ENCODE data around the gene RBBP6.
"Not testable (repeated sequence)": the region's sequence is repeated elsewhere in the genome, so short reads cannot be mapped to it uniquely, and the experiment has no call there.

Gene RBBP6, protein sequence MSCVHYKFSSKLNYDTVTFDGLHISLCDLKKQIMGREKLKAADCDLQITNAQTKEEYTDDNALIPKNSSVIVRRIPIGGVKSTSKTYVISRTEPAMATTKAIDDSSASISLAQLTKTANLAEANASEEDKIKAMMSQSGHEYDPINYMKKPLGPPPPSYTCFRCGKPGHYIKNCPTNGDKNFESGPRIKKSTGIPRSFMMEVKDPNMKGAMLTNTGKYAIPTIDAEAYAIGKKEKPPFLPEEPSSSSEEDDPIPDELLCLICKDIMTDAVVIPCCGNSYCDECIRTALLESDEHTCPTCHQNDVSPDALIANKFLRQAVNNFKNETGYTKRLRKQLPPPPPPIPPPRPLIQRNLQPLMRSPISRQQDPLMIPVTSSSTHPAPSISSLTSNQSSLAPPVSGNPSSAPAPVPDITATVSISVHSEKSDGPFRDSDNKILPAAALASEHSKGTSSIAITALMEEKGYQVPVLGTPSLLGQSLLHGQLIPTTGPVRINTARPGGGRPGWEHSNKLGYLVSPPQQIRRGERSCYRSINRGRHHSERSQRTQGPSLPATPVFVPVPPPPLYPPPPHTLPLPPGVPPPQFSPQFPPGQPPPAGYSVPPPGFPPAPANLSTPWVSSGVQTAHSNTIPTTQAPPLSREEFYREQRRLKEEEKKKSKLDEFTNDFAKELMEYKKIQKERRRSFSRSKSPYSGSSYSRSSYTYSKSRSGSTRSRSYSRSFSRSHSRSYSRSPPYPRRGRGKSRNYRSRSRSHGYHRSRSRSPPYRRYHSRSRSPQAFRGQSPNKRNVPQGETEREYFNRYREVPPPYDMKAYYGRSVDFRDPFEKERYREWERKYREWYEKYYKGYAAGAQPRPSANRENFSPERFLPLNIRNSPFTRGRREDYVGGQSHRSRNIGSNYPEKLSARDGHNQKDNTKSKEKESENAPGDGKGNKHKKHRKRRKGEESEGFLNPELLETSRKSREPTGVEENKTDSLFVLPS (N-terminal part only)

DNA sequence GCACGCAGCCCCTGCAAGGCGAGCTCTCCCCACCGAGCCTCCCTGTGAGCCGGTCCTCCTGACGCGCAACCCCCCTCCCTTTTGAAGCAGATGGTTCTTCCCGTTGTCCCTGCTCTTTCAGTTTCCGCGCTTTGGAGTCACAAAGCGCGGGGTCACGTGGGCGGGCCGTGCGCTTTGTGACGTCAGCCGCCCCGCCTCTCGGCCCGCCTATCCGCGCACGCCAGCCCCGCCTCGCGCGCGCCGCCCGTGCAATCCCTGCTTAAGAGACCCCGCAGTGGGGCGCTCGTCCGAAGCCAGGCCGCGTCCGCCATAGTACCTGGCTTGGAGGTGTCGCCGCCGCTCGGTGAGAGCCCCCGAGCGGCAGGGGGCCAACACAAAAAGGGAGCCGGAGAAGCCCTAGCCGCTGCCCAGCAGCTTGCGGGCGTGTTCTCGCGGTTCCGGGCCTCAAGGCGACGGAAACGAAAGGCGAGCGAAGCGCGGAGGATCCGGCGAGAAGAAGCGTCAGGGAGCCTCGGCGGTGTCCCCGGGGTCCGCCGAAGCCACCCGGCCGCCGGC lies at the start of gene RBBP6:
Gene RBBP6 (plus strand): TSS at position 272 of the 555 bp plus-strand sequence. CDS start 1,061 bp downstream, outside the sequence.
- peak; percentile 96 for DNase-seq (ENCODE audit: low spot score)

DNA sequence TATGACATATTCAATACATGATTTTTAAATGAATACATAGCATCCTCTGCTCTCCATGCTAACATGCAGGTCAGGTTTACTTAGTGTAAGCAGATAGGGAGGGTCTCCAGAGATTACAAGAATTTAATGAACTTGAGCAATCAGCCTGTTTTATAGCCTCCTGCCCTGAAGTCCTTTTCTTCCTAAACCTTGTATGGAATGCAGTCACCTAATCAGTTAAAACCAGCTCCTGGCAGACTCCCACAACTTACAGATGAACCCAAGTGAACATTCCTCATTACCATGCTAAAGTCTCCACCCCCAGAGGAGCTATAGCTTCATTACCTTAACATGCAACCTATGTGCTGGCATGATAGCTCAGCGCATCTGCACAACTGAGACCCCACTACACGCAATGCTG lies 48.5 kb upstream of the RBBP6 start:
- no peak for DNase-seq (ENCODE audit: low spot score)

DNA sequence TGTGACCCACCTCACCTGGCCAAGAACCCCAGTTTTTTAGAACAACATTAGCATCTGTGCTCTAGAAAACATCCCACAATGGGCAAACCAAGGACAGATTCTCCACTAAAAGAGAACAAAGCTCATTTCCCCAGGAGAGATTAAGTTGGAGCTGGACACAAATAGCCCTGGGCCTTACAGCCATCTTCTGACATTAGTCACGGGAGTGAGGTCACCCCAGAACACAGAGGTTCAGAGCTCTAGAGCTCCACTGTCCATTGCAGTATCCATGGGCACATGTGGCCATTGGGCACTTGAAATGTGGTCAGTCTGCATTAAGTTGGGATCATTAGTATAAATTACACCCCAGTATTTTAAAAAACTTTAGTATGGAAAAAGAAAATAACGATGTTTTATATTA lies 47.6 kb upstream of the RBBP6 start:
- DNase-seq (ENCODE audit: low spot score): no peak

DNA sequence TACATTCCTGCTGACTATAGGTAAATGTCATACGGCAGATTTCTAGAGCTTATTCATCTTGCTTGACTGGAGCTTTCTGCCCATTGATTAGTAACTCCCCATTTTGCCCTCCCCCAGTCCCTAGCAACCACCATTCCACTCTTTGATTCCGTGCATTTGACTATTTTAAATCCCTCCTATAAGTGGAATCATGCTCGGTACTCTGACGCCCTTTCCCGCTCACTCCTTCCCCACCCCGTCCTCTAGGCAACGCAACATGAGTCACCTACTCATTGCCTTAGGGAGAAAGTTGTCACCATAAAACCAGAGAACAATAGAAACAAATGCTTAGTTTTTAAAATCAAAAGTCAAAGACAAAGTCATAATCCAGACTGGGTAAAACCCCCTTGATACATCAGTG lies 45.5 kb upstream of the RBBP6 start:
- no peak for DNase-seq (ENCODE audit: low spot score)

DNA sequence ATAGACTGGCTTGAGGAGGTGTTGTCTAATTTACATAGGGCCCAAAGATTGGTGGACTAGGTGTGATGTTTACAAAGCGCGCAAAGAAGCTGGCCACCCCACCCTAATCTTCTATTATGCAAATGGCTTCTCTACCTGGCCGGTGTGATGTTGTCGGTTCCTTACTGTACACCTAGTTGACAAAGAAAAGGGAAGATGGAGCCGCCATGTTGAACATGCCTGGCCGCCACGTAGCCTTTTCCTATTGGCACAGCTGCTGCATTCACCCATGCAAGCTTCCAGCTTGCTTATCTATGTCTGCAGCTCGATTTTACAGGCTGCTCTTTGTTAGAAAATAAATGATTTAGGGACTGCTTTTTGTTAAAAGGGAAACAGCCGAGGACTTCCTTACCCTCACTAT lies 44.2 kb upstream of the RBBP6 start:
- DNase-seq (ENCODE audit: low spot score): not testable (repeated sequence)

DNA sequence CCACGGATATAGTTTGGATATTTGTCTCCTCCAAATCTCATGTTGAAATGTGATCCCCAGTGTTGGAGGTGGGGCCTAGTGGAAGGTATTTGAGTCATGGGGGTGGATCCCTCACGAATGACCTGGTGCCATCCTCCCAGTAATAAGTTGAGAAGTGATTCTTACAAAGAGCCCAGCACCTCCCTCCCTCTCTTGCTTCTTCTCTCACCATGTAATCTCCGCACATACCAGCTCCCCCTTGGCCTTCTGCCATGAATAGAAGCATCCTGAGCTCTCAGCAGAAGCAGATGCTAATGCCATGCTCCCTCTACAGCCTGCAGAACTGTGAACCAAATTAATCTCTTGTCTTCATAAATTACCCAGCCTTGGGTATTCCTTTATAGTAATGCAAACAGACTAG lies 41.9 kb upstream of the RBBP6 start:
- DNase-seq (ENCODE audit: low spot score): no peak

DNA sequence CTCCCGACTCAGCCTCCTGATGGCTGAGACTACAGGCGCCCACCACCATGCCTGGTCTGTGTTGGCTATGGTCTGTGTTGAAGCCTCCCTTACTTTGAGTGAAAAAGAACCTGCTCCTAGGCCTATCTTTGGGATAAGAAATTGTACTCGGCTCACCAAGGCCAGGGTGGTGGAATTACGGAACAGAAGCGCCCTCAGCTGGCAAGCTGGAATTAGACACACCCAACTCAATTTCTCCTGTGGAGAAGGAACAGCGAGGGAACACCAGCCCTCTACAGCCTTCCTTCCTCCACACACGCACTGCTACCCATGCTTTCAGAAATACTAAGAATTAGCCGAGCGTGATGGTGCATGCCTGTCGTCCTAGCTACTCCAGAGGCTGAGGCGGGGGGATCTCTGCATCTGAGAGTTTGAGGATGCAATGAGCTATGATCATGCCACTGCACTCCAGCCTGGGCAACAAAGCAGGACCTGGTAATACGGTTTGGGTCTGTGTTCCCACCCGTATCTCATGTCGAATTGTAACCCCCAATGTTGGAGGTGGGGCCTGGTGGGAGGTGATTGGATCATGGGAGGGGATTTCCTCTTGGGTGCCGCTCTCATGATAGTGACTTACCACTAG lies 40.1 kb upstream of the RBBP6 start:
- peak; percentile 14 for DNase-seq (ENCODE audit: low spot score)

DNA sequence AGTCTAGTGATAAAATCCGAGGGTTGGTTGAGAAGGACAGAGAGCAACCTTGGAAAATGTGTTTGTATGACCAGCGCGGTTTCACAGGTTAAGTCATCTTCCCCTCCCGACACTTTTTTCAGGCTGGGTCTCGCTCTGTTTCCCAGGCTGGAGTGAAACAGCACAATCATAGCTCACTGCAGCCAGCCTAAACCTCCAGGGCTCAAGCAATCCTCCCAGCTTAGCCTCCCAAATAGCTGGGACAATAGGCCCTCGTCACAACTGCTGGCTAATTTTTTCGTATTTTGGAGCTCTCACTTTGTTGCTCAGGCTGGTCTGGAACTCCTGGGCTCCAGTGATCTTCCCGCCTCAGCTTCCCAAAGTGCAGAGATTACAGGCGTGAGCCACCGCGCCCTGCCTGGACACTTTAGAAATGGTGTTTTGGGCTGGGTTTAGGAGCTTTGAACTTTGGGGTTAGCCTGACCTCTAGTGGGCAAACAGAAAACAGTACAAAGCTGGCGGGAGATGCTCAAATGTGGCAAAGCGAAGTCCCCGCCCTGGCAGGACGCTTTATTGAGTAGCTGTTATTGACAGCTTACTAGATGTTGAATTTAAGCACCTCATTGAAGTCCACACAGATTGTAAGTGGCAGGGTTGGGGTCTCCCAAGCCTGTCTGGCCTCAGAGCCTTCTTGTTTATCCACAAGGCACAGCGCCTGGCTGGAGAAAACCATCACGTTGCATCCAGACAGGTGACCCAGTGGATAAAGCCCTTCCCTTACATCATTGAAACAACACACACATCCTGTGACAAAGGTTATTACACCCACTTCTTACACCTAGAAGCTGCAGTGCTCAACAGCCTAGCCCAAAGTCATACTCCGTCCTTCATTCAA lies 34.7 kb upstream of the RBBP6 start:
- peak; percentile 67 for DNase-seq (ENCODE audit: low spot score)

DNA sequence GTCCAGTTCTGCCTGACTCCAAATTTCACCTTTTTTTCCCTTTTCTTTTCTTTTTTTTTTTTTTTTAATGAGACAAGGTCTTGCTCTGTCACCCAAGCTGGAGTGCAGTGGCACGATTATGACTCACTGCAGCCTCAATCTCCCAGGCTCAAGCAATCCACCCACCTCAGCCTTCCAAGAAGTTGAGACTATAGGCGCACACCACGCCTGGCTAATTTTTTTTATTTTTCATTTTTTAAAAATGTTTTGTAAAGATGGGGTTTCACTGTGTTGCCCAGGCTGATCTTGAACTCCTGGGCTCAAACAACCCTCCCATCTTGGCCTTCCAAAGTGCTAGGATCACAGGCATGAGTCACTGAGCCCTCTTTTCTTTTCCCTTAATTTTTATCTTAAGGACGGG lies 33.4 kb upstream of the RBBP6 start:
- DNase-seq (ENCODE audit: low spot score): no peak

DNA sequence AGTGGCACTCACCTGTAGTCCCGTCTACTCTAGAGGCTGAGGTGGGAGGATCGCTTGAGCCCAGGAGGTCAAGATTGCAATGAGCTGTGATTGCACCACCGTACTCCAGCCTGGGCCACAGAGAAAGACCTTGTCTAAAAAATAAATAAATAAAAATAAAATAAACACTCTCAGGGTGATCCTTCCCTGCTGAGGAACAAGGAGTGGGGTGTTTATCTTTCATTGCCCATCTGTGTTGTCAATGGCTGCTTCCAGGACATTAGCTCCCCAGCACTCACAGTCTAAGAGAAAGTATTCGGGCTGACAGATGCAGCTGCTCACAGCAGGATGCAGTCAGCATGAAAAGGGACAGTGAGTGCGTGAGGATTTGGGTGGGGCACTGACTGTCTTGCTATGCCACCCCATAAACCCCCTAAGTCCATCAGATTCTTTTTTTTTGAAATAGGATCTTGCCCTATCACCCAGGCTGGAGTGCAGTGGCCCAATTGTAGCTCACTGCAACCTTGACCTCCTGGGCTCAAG lies 31.3 kb upstream of the RBBP6 start:
- DNase-seq (ENCODE audit: low spot score): no peak

DNA sequence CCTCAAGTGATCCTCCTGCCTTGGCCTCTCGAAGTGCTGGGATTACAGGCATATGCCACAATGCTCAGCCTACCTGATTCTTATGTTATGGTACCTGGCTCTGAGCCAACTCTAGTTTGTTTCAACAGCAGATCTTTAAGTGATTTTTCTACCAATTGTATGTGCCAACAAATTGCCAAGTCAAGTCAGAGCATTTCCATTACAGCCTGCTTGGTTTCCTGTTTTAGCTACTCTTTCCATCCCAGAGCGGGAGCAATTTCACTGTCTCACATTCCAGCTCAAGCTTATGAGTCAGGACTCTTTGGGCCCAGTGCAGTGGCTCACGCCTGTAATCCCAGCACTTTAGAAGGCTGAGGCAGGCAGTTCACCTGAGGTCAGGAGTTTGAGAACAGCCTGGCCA lies 30.8 kb upstream of the RBBP6 start:
- no peak for DNase-seq (ENCODE audit: low spot score)

DNA sequence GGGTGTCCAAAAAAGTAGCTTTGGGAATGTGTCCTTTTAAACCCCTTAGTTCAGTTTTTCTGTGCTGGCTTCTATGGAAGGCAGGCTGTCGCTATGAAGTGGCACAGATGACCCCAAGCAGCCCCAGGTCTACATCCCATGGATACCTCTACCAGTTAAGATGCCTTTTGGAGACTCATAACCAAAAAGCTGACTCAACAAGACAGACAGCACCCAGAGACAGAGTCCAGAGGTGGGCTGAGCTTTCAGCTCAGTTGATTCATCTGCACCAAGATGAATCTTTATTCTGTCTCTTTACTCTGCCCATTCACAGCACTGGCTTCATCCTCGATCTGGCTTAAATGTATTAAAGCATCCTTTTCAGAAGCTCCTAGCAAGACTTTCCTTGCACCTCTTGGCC lies 29.8 kb upstream of the RBBP6 start:
- DNase-seq (ENCODE audit: low spot score): no peak

DNA sequence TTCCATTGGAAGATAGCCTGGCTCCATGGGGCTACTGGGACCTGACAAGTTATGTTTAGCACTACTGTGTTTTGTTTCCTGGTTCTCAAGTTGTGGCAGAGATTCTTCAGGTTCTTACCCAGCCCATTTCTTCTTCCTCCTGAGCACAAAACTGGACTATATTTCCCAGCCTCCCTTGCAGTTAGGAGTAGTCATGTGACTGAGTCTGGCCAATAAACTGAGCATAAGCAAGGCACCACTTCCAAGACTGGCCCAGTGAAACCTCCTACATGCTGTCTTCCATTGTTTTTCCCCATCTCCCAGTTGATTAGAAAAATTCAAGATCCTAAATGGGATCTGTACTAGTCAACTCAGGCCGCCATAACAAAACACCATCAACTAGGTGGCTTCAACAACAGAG lies 28.2 kb upstream of the RBBP6 start:
- no peak for DNase-seq (ENCODE audit: low spot score)

DNA sequence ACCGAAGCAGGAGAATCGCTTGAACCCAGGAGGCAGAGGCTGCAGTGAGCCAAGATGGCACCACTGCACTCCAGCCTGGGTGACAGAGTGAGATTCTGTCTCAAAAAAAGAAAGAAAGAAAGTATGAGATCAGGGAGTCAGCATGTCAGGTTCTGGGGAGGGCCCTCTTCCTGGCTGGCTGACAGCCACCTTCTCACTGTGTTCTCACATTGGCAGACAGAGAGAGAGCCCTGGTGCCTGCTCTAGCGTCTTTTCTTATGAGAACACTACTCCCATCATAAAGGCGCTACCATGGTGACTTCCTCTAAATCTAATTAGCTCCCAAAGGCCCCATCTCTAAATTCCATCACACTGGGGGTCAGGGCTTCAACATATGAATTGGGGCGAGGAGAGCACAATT lies 27.6 kb upstream of the RBBP6 start:
- DNase-seq (ENCODE audit: low spot score): no peak

DNA sequence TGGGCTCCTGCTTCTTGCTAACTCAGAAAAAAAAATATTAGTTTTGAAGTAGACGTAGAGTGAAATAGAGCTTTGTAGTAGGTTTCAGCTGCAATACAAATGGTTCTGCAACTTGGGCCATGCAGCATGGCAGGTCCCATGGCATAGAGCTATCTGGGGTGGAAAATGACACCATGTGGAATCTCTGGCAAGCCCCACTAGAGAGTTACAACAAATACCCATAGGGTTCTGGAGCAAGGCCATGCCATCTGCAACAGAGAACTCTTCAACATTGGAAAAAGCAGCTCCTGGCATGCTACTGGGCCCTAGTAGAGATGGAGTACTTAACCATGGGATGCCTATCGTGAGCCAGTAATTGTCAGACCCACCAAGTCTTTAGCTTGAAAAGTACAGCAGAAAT lies 25.3 kb upstream of the RBBP6 start:
- DNase-seq (ENCODE audit: low spot score): peak; percentile 17

DNA sequence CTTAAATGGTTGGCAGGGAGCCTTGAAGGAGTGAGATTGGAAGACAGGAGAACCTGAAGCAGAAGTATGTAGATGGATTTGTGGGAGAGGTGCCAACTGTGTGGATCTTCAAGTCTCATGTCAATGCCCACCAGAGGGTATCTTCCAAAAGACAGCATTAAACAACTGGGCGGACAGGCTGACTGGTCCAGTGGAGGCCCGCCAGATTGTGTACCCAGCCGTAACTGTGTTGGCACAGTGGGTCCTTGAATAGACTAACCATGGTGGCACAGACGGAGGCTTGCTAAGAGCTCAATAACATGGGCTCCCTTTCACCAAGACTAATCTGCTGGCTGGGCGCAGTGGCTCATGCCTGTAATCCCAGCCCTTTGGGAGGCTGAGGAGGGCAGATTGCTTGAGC lies 24.2 kb upstream of the RBBP6 start:
- no peak for DNase-seq (ENCODE audit: low spot score)

DNA sequence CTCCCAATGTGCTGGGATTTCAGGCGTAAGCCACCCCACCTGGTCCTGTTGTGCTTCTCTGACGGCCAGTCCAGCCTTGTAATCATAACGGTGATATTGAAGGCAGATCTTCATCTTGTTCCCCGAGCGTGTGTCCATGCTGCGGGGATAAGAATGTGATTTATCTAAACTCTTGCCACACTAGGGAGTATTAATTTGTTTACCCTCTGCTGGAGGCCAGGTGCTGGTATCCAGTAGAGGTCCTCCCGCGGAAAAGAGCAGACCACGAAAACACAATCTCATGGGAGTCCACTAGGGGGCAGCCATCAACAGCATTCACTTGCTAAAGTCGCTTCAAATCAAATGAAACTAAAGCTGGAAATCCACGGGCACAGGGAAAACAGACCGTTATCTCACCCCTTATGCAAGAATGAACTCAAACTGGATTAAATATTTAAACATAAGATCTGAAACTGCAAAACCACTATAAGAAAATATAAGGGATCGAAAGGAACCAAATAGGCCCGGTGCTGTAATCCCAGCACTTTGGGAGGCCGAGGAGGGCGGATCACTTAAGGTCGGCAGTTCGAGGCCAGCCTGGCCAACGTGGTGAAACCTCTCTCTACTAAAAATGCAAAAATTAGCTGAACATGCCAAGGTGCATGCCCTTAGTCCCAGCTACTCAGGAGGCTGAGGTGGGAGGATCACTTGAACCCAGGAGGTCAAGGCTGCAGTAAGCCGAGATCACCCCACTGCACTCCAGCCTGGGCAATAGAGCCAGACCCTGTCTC lies 22.3 kb upstream of the RBBP6 start:
- peak; percentile 87 for DNase-seq (ENCODE audit: low spot score)

DNA sequence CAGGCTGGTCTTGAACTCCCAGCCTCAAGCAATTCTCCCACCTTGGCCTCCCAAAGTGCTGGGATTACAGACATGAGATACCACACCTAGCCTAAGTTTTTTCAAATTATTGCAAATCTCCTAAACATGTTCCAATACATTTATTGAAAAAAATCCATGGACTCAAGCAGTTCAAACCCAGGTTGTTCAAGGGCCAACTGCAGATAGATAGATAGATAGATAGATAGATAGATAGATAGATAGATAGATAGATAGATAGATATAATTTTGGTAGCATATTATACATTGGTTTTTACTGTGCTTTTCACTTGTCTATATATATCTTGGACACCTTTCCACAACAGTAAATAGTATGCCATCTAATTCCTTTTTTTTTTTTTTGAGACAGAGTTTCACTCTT lies 20.9 kb upstream of the RBBP6 start:
- DNase-seq (ENCODE audit: low spot score): no peak

DNA sequence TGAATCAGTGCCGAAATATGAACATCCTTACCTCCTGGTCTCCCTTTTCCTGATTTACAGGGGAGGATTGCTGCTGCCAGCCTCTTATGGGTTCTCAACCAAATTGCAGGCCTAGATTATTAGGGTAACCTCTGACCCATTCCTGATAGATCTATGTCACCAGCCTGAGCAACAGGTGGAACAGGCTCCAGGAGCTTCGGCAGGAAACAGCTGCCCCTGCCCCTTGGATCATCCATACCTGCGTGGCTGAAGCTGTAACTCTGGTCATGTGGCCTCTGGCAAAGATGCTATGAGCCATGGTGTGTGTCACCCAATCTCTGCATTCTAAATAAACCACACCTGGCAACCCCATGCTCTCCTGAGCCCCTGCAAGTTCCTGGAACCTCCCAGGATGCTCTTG lies 18.4 kb upstream of the RBBP6 start:
- no peak for DNase-seq (ENCODE audit: low spot score)

DNA sequence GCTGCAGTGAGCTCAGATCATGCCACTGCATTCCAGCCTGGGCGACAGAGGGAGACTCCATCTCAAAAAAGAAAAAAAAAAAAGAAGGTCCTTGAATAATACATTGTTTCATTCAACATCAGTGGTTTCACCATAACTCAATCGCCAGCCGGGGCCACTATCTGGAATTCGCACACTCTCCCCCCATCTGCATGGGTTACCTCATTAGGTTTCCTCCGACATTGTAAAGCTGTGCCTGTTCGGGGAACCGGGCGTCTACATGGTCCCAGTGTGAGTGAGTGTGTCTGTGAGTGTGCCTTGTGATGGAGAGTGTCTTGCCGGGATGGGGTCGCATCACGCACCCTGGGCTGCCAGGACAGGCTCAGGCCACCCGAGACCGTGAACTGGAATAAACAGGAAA lies 16.6 kb upstream of the RBBP6 start:
- no peak for DNase-seq (ENCODE audit: low spot score)
